A549 (cell line): Measurements from ENCODE around the gene VN1R5. TPM values are rescaled to one million over a fixed set of nuclear protein-coding genes. Genes with fewer than 3 reads are reported as not detected.

ENCODE experiments used
- ATAC-seq, 2 experiments: fragments of 200-7000 bp in 1 of 2; fragments of >200 bp in 1 of 2; cut with Nextera tagmentation in 1 of 2; cut with Tn5 transposase in 1 of 2; 3 replicates each; pipeline versions ENCODE4 v1.8.0 to v1.9.1; 2018 to 2020; ENCODE audit warnings: mild to moderate bottlenecking in 1 of 2, moderate library complexity in 1 of 2
- CTCF ChIA-PET: fragments of 300-600 bp; sonication (Branson Sonifier 250); formaldehyde crosslinking; extraction: SDS; loops from one replicate; lab custom pipeline; 2021; ENCODE audit warnings: antibody characterized with exemption, inconsistent platforms; lab: Yijun Ruan, JAX
- POLR2A ChIA-PET: fragments of 350-600 bp; formaldehyde crosslinking; extraction: SDS; loops from one replicate; lab custom pipeline; 2021; ENCODE audit warnings: antibody characterized with exemption, inconsistent platforms; lab: Yijun Ruan, JAX
- DNase-seq, 2 experiments: peaks; one replicate each; pipeline versions ENCODE4 v3.0.0 to v3.0.0-alpha.2; 2011 to 2016; ENCODE audit warnings: low read depth in 1 of 2, low spot score in 1 of 2
- FAIRE-seq: peaks from 2 replicates; lab custom pipeline; 2011; peaks lifted over from hg19 to GRCh38; lab: Jason Lieb, UNC
- H3K27ac ChIP-seq, 2 experiments: fragments of >200 bp; sonication (Bioruptor Twin); formaldehyde crosslinking; 3 replicates each; pipeline ENCODE4 v1.5.1; 2016 to 2017
- H3K4me1 ChIP-seq: fragments of >200 bp; sonication (Bioruptor Twin); formaldehyde crosslinking; 3 replicates; pipeline ENCODE4 v1.6.1; 2016
- H3K4me2 ChIP-seq: fragments of >200 bp; sonication (Bioruptor Twin); formaldehyde crosslinking; 3 replicates; pipeline ENCODE4 v1.6.1; 2016
- H3K4me3 ChIP-seq: fragments of >200 bp; sonication (Bioruptor Twin); formaldehyde crosslinking; 3 replicates; pipeline ENCODE4 v1.5.1; 2016
- H3K9me3 ChIP-seq: fragments of >200 bp; sonication (Bioruptor Twin); formaldehyde crosslinking; 3 replicates; pipeline ENCODE4 v1.6.1; 2016
- BHLHE40 ChIP-seq: IDR thresholded peaks from 2 replicates; pipeline ENCODE4 v1.6.1; 2012; ENCODE audit warnings: low read depth, low read length, inconsistent platforms
- CEBPB ChIP-seq, 2 experiments: fragments of >200 bp in 1 of 2; sonication (Bioruptor Twin) in 1 of 2; formaldehyde crosslinking in 1 of 2; IDR thresholded peaks; 2 replicates each; pipeline ENCODE4 v1.6.1; 2012 to 2016
- CHD4 ChIP-seq: fragments of 200-600 bp; sonication (generic); IDR thresholded peaks from 2 replicates; pipeline ENCODE4 v1.6.1; 2016; ENCODE audit warnings: antibody characterized with exemption, mild to moderate bottlenecking, borderline replicate concordance
- EHMT2 ChIP-seq: fragments of 200-600 bp; sonication (generic); IDR thresholded peaks from 2 replicates; pipeline ENCODE4 v1.6.1; 2016; ENCODE audit warnings: antibody characterized with exemption, low read depth, mild to moderate bottlenecking, moderate library complexity
- EP300 ChIP-seq, 2 experiments: fragments of >200 bp; sonication (Bioruptor Twin); formaldehyde crosslinking; IDR thresholded peaks; 2 replicates in 1 of 2; 3 replicates in 1 of 2; pipeline ENCODE4 v1.6.1; 2016 to 2017
- GATA3 ChIP-seq: IDR thresholded peaks from 2 replicates; pipeline ENCODE4 v1.6.1; 2012; ENCODE audit warnings: borderline replicate concordance
- HDAC2 ChIP-seq: fragments of 200-600 bp; sonication (generic); IDR thresholded peaks from 2 replicates; pipeline ENCODE4 v1.6.1; 2016
- JUN ChIP-seq, 2 experiments: fragments of >200 bp; sonication (Bioruptor Twin); formaldehyde crosslinking; IDR thresholded peaks; 2 replicates in 1 of 2; 3 replicates in 1 of 2; pipeline ENCODE4 v1.6.1; 2016 to 2017
- JUNB ChIP-seq: fragments of >200 bp; sonication (Bioruptor Twin); formaldehyde crosslinking; IDR thresholded peaks from 2 replicates; pipeline ENCODE4 v1.6.1; 2016
- KDM5A ChIP-seq: fragments of 200-600 bp; sonication (generic); IDR thresholded peaks from 2 replicates; pipeline ENCODE4 v1.6.1; 2016; ENCODE audit warnings: antibody characterized with exemption, mild to moderate bottlenecking
- MAFK ChIP-seq: fragments of 450-650 bp; IDR thresholded peaks from 2 replicates; pipeline ENCODE4 v1.6.1; 2014; ENCODE audit not compliant: partially characterized antibody
- NFE2L2 ChIP-seq: fragments of 150-350 bp; conservative IDR thresholded peaks from 2 replicates; pipeline ENCODE4 v1.6.1; 2014; ENCODE audit warnings: low read length
- RAD21 ChIP-seq, 2 experiments: fragments of >200 bp in 1 of 2; sonication (Bioruptor Twin) in 1 of 2; formaldehyde crosslinking in 1 of 2; IDR thresholded peaks in 1 of 2; conservative IDR thresholded peaks in 1 of 2; 2 replicates in 1 of 2; 3 replicates in 1 of 2; pipeline ENCODE4 v1.6.1; 2012 to 2018; ENCODE audit warnings: inconsistent platforms in 1 of 2
- RARB ChIP-seq: fragments of 250-450 bp; sonication (Bioruptor Pico); IDR thresholded peaks from 2 replicates; pipeline ENCODE4 v1.8.0; 2021; ENCODE audit warnings: mild to moderate bottlenecking, moderate library complexity
- RFX5 ChIP-seq: fragments of 450-650 bp; IDR thresholded peaks from 2 replicates; pipeline ENCODE4 v1.7.1; 2014; ENCODE audit warnings: antibody characterized with exemption, mild to moderate bottlenecking, moderate library complexity
- SMC3 ChIP-seq: fragments of >200 bp; sonication (Bioruptor Twin); formaldehyde crosslinking; IDR thresholded peaks from 3 replicates; pipeline ENCODE4 v1.6.1; 2018; ENCODE audit warnings: inconsistent platforms
- SREBF2 ChIP-seq: fragments of 450-650 bp; IDR thresholded peaks from 2 replicates; pipeline ENCODE4 v1.6.1; 2014; ENCODE audit warnings: mild to moderate bottlenecking, moderate library complexity
- TP53 ChIP-seq: fragments of 250-450 bp; sonication (Bioruptor Pico); IDR thresholded peaks from 2 replicates; pipeline ENCODE4 v1.5.0; 2021; ENCODE audit warnings: mild to moderate bottlenecking, moderate library complexity
- ZC3H11A ChIP-seq: fragments of 450-650 bp; IDR thresholded peaks from 2 replicates; pipeline ENCODE4 v1.6.1; 2014; ENCODE audit warnings: antibody characterized with exemption, mild to moderate bottlenecking
- ZNF302 ChIP-seq: fragments of 250-450 bp; sonication (Bioruptor Pico); IDR thresholded peaks from 2 replicates; pipeline ENCODE4 v1.9.0; 2021; ENCODE audit warnings: inconsistent platforms, mild to moderate bottlenecking, moderate library complexity
- ZSCAN20 ChIP-seq: fragments of 250-450 bp; sonication (Bioruptor Pico); IDR thresholded peaks from 2 replicates; pipeline ENCODE4 v1.8.0; 2022; ENCODE audit warnings: mild to moderate bottlenecking, moderate library complexity
- WGBS: methylation state at CpG from one replicate; pipeline ENCODE4 v1.1.6; 2017; ENCODE audit errors: missing lambda C conversion rate; 5-methylcytosine and 5-hydroxymethylcytosine counted together
- polyA plus RNA-seq, 4 experiments: library from polyadenylated mRNA; depleted of rRNA in 3 of 4; stranded (reverse); fragments of >200 nt; fragmentation: RNase III in 1 of 4; extraction: RNeasy Plus Mini Kit Qiagen cat#74134 plus additional on column Dnase treatment in 1 of 4; gene quantifications; 2 replicates in 3 of 4; 3 replicates in 1 of 4; pipeline ENCODE4 v1.2.3, GENCODE V29; 2011 to 2017
- TF ChIP-seq, protein P1 (sequence below): fragments of 150-350 bp; IDR thresholded peaks from 2 replicates; pipeline ENCODE4 v1.6.1; 2014; ENCODE audit warnings: low read depth, mild to moderate bottlenecking, low read length
- TF ChIP-seq, protein P2 (sequence below): fragments of >200 bp; sonication (Bioruptor Twin); formaldehyde crosslinking; IDR thresholded peaks from 3 replicates; pipeline ENCODE4 v1.5.1; 2016
- TF ChIP-seq, protein P3 (sequence below): fragments of 250-450 bp; sonication (Bioruptor Pico); IDR thresholded peaks from 2 replicates; pipeline ENCODE4 v1.5.0; 2021; ENCODE audit warnings: mild to moderate bottlenecking, moderate library complexity, borderline replicate concordance
- TF ChIP-seq, protein P4 (sequence below): IDR thresholded peaks from 2 replicates; pipeline ENCODE4 v1.6.1; 2012

VN1R5 gene
- polyA plus RNA-seq, 2 of the 4 experiments (the other 2 are of a cell fraction) = not detected

DNA sequence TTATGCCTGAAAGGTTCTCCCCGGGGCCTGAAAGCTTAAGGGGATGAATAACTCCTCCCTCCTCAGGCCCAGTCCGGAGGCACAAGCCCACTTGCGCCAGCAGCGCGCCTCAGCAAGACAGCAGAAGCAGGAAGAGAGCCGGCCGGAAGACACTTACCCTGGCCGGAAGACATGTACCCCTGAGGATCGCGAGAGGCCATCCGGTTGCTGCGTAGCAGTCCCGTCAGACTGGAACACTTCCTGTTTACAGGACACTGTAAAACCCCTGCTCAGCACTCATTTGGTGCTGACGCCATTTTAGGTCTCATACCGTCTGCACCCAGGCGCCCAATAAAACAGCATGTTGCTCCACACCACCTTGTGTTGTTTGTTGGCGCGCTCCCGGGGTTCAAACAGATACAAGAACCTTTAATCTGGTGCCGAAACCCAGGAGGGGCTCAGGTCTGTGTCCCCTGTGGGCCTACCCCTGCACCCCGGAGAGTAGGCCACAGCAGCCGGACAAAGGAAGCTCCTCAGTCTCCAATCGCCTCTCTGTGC, 30.3 kb downstream of the VN1R5 start:
- POLR2A ChIA-PET = no interaction called here
- no peak for FAIRE-seq
- no peak for TF ChIP-seq ZNF302 (CRISPR knock-in tag)
- TF ChIP-seq ZC3H11A = no peak
- no peak for TF ChIP-seq ZSCAN20
- no peak for TF ChIP-seq GATA3
- no peak for TF ChIP-seq MAFK
- TF ChIP-seq TP53 (CRISPR knock-in tag) = no peak
- no peak for TF ChIP-seq EHMT2
- TF ChIP-seq JUNB = no peak
- TF ChIP-seq, protein P1, sequence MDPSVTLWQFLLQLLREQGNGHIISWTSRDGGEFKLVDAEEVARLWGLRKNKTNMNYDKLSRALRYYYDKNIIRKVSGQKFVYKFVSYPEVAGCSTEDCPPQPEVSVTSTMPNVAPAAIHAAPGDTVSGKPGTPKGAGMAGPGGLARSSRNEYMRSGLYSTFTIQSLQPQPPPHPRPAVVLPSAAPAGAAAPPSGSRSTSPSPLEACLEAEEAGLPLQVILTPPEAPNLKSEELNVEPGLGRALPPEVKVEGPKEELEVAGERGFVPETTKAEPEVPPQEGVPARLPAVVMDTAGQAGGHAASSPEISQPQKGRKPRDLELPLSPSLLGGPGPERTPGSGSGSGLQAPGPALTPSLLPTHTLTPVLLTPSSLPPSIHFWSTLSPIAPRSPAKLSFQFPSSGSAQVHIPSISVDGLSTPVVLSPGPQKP = no peak
- TF ChIP-seq, protein P2, sequence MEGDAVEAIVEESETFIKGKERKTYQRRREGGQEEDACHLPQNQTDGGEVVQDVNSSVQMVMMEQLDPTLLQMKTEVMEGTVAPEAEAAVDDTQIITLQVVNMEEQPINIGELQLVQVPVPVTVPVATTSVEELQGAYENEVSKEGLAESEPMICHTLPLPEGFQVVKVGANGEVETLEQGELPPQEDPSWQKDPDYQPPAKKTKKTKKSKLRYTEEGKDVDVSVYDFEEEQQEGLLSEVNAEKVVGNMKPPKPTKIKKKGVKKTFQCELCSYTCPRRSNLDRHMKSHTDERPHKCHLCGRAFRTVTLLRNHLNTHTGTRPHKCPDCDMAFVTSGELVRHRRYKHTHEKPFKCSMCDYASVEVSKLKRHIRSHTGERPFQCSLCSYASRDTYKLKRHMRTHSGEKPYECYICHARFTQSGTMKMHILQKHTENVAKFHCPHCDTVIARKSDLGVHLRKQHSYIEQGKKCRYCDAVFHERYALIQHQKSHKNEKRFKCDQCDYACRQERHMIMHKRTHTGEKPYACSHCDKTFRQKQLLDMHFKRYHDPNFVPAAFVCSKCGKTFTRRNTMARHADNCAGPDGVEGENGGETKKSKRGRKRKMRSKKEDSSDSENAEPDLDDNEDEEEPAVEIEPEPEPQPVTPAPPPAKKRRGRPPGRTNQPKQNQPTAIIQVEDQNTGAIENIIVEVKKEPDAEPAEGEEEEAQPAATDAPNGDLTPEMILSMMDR = no peak
- TF ChIP-seq RARB = no peak
- TF ChIP-seq, protein P3, sequence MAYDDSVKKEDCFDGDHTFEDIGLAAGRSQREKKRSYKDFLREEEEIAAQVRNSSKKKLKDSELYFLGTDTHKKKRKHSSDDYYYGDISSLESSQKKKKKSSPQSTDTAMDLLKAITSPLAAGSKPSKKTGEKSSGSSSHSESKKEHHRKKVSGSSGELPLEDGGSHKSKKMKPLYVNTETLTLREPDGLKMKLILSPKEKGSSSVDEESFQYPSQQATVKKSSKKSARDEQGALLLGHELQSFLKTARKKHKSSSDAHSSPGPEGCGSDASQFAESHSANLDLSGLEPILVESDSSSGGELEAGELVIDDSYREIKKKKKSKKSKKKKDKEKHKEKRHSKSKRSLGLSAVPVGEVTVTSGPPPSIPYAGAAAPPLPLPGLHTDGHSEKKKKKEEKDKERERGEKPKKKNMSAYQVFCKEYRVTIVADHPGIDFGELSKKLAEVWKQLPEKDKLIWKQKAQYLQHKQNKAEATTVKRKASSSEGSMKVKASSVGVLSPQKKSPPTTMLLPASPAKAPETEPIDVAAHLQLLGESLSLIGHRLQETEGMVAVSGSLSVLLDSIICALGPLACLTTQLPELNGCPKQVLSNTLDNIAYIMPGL (CRISPR knock-in tag) = no peak
- no peak for TF ChIP-seq CEBPB (IDR thresholded peaks at IDR 0.05)
- no peak for TF ChIP-seq RFX5
- TF ChIP-seq EP300 (IDR thresholded peaks at IDR 0.05) = no peak
- no peak for TF ChIP-seq KDM5A

DNA sequence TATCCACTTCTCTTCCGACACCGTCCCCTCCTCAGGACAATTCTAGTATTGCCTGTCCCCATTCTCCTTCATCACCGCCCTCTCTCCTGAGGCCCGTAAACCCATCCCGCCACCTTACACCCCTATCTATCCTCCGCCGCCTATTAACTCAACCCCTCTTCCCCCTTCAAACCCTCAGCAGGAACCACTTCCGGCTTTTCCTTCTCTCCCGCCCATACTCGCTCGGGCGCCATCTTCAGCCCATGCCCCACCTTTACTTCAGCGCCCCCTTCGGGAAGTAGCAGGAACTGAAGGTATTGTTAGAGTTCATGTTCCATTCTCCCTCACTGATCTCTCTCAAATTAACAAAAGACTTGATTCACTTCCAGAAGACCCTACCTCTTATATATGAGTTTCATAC, 31.6 kb downstream of the VN1R5 start:
- 75% methylated on average over 14 of the region's 14 CpGs for WGBS
- ChIA-PET CTCF (no interaction called here), POLR2A (no interaction called here)
- H3K4me1 ChIP-seq = no peaks in the 10 kb centered on the region
- no peak overlapping the region for H3K27ac ChIP-seq
- DNase-seq (no peak), ATAC-seq (no peak), FAIRE-seq (no peak)
- TF ChIP-seq, protein P4, sequence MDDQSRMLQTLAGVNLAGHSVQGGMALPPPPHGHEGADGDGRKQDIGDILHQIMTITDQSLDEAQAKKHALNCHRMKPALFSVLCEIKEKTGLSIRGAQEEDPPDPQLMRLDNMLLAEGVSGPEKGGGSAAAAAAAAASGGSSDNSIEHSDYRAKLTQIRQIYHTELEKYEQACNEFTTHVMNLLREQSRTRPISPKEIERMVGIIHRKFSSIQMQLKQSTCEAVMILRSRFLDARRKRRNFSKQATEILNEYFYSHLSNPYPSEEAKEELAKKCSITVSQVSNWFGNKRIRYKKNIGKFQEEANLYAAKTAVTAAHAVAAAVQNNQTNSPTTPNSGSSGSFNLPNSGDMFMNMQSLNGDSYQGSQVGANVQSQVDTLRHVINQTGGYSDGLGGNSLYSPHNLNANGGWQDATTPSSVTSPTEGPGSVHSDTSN = no peak
- TF ChIP-seq SMC3 = no peak
- no peak for TF ChIP-seq SREBF2
- TF ChIP-seq BHLHE40 = no peak
- TF ChIP-seq RAD21 (conservative IDR thresholded peaks at IDR 0.05 in 1 of 2, IDR thresholded peaks at IDR 0.05 in 1 of 2) = no peak
- TF ChIP-seq HDAC2 = no peak
- no peak for TF ChIP-seq JUN (IDR thresholded peaks at IDR 0.05)
- TF ChIP-seq, protein P3 (CRISPR knock-in tag) = no peak
- TF ChIP-seq NFE2L2 = no peak
- no peak for TF ChIP-seq RFX5
- no peak for TF ChIP-seq CHD4
- H3K4me2 ChIP-seq = no peak overlapping the region
- H3K4me3 ChIP-seq = no peak overlapping the region
- H3K9me3 ChIP-seq = peaks cover 9% of the 10 kb centered on the region; the same call in 1 of the 3 replicates

More for the DNA sequence above, 30.3 kb downstream of the VN1R5 start:
- CTCF ChIA-PET = no interaction called here
- Histone ChIP-seq H3K4me2 (no peak overlapping the region), H3K4me3 (no peak overlapping the region), H3K4me1 (no peaks in the 10 kb centered on the region), H3K27ac (no peak overlapping the region), H3K9me3 (peaks cover 9% of the 10 kb centered on the region; the same call in 1 of the 3 replicates)
- DNase-seq = no peak
- 91% methylated on average over 23 of the region's 23 CpGs for WGBS
- no peak for ATAC-seq
